NCI-H1694 treated with DMSO at 0.1 percent for 48 hours (cell line): Measurements from ENCODE around the gene ZNF774.
"Not testable (repeated sequence)": the region's sequence is repeated elsewhere in the genome, so short reads cannot be mapped to it uniquely, and the experiment has no call there.

Experiments used
- DNase-seq: peaks from one replicate; lab custom pipeline; 2025; lab: John Stamatoyannopoulos, UW

Gene ZNF774

DNA sequence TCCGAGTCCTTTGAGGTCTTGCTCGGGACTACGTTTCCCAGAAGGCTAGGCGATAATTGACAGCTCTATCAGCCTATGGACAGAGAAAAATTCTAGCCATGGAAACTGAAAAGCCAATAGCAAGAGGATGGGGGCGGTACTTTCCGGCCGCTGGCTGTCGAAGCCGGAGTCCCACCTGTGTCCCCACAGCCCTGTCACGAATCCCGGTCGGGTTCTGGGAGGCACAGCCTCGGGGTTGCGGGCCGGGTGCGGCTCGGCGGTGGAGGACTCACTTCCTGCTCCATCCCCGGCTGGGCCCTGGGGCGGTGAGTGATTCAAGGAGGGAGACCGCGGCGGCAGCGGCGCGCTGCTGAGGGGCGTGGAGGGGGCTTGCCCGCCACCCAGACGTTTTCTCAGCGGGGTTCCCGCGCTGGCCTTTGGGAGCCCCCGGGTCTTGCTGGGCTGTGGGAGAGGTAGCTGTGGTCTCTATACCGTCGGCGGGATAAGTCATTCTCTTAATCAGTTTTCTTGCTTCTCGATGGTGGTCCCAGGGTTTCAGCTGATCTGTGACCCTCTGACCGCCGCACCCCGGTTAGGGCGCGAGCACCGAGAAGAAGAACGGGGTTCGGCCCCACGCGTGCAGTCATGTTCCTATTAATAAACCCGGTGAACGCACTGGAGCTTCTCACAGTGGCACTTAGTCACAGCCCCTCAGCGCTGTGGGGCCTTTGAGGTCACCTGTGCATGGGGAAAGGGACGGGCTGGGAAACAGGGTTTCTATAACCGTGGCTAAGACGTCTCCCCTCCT, at the start of gene ZNF774:
Gene ZNF774 (plus strand): TSS at position 178 of the 787 bp plus-strand sequence. CDS start 2,377 bp downstream, outside the sequence.
- DNase-seq: peak; percentile 93

DNA sequence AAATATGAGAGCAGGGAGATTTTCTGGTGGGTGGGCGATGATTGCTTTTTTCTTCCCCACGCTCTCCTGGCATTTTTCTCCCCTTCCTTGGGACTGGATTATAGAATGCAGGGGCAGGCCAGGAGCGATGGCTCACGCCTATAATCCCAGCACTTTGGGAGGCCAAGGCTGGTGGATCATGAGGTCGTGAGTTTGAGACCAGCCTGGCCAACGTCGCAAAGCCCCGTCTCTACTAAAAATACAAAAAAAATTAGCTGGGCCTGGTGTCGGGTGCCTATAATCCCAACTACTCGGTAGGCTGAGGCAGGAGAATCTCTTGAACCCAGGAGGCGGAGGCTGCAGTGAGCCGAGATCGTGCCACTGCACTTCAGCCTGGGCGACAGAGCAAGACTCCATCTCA, 46.7 kb upstream of the ZNF774 start:
- not testable (repeated sequence) for DNase-seq

GRCh38 chr15:90305932-90306331, 46.2 kb upstream of the ZNF774 start:
- DNase-seq: no peak

DNA sequence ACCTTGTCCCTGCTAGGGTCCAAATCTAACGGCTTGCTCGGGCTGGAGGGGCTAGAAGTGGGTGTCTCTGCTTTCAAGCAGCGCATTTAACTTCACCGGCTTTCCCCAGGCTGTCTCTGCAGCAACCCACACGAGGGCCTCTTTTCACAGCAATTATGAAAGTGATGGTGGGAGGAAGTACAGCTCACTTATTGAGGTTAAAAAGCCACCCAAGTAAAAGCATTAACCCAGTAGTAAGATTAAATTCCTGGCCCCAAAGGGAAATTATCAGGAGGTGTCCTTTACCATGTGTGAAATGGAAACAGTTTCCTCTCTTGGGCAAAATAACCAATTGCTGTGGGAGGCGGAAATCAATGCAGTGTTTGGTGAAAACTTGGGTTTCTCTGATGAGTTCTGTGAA, 45.5 kb upstream of the ZNF774 start:
- DNase-seq: no peak

GRCh38 chr15:90307661-90308060, 44.4 kb upstream of the ZNF774 start:
- no peak for DNase-seq

- DNase-seq: no peak
Measured at GRCh38 chr15:90309020-90309419, 43.1 kb upstream of the ZNF774 start.

GRCh38 chr15:90315278-90315982, 36.7 kb upstream of the ZNF774 start:
- no peak for DNase-seq

DNA sequence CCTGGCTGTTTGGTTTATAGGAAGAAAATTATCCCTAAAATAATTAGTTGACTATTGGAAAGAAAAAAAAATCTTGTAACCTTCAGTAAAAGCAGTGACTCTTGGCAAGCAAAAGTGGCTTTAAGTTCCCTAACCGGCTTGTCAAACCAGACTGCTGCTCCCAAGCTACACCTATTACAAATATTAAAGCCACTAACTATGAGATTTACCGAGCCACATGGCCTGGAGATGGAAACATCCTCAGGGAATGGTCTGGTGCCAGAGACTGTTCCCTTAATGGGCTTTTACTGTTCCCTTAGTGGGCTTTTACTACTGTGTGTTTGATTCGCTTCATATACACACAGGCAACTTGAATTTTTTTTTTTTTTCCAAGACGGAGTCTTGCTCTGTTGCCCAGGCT, 35.9 kb upstream of the ZNF774 start:
- no peak for DNase-seq

DNA sequence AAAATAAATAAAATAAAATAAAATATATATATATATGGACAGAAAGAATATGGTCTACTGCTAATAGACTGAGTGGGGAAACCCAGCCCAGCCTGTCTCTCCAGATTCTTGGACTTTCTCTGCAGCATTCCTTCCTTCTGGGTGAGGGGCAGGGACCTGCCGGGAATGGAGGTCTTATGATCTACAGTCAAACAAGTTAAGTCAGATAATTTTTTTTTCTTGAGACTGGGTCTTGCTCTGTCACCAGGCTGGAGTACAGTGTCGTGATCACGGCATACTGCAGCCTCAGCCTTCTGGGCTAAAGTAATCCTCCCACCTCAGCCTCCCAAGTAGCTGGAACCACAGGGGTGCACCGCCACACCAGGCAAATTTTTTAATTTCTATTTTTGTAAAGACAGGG, 33.5 kb upstream of the ZNF774 start:
- no peak for DNase-seq

- DNase-seq: peak; percentile 83
Measured at GRCh38 chr15:90320062-90320884, 31.8 kb upstream of the ZNF774 start.

- DNase-seq: no peak
Measured at GRCh38 chr15:90320885-90321278, 31.2 kb upstream of the ZNF774 start.

DNA sequence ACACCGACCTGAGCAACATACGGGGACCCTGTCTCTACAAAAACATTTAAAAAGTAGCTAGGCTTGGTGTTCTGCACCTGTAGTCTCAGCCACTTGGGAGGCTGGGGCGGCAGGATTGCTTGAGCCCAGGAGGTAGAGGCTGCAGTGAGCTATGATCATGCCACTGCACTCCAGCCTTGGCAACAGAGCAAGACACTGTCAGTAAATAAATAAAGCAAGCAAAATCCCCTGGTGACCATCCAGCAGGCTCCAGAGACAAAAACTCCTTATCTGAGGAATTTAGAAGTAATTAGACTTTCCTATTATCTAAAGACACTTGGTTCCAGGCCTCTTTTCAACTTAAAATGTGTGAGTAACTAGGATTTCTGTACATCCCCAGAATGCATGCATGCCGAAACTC, 29.5 kb upstream of the ZNF774 start:
- DNase-seq: no peak

DNA sequence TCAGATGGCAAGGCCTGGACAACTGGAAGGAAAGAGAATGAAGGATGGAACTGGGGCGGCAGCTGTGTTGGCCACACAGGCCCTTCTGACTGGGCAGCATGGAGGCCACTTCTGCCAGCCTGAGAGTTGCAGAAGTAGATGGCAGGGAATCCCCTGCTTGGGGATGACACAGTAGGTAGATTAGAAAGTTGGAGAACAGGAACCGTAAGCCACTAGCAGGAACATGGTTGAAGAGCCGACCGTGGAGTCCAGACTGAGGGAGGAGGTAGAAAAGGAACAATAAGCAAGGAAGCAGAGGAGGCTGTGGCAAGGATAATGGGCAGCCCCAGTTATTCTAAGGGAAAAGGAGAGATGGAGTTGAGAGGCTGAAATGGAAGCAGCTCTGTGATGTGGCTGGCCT, 26.4 kb upstream of the ZNF774 start:
- DNase-seq: no peak

GRCh38 chr15:90326441-90326840, 25.6 kb upstream of the ZNF774 start:
- no peak for DNase-seq

- no peak for DNase-seq
Measured at GRCh38 chr15:90327311-90327710, 24.8 kb upstream of the ZNF774 start.

- DNase-seq: no peak
Measured at GRCh38 chr15:90334304-90334731, 17.8 kb upstream of the ZNF774 start.

GRCh38 chr15:90336705-90337141, 15.4 kb upstream of the ZNF774 start:
- DNase-seq: no peak

DNA sequence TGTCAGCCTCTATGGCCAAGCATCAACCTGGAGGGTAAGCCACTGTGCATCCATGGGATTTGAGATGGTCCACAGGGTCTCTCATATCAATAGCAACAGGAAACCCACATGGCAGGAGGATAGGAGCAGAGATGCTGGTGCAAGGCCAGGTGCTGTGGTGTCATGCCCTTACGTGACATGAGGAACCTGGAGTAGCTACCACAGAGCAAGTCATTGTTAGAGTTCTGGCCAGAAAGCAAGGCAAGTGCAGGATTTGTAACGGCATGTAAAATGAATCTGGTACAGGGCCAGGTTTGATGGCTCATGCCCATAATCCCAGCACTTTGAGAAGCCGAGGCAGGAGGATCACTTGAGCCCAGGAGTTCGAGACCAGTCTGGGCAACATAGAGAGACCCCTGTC, 14.8 kb upstream of the ZNF774 start:
- no peak for DNase-seq

DNA sequence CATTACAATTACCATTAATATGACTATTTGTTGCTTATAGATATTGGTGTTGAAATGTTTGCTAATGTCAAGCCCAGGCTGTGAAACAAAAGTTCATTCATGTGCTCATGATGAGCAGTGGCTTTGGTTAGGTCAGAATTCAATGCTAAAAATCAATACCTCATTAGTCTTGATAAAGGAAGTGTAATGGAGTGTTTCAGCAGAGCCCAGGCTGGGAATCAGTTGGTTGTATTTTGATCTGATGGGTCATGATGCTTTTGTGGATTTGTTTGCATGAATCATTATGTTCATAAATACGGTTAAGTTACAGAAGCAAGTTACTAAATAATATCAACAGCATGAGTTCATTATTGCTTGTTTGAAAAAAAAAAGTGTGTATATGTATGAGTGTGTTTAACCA, 13.6 kb upstream of the ZNF774 start:
- no peak for DNase-seq

DNA sequence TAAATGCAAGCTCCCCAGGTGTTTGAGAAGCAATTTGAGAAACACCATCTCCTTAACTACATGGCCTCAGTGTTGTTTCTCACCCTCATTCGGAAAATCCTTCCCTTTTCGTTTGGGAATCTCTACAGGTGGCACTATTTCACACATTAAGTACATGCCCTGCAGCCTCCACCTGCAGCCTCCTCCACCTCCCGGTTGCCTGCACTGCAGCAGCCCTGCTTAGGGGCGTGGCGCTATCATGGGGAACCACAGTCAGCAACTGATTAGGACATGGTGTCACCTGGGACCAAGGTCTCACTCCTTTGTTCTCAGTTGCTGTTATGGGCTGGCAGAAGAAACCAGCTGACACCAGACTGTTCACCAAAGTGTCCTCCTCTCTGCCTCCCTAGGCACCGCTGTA, 11.7 kb upstream of the ZNF774 start:
- no peak for DNase-seq

DNA sequence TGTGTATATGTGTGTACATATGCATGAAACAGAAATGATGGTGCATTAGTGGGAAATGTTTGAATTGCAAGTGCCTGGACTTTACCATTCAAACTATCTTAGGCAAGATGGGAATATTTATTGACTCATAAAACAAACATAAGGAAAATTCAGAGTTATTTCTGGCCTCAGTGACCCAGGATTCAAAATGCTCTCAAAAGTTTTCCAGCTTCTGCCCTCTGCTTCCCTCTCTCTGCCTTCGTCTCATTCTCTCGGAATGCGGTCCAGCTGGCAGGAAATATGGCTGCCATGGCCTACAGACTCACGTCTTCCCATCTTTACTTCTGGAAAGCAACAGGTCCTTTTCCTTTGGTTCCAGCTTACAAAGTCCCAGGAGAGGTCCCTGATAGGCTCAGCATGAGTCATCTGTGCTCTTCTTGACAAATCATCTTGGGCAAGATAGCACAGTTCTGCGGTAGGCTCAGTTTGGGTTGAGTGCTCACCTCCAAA, 8.7 kb upstream of the ZNF774 start:
- DNase-seq: no peak

DNA sequence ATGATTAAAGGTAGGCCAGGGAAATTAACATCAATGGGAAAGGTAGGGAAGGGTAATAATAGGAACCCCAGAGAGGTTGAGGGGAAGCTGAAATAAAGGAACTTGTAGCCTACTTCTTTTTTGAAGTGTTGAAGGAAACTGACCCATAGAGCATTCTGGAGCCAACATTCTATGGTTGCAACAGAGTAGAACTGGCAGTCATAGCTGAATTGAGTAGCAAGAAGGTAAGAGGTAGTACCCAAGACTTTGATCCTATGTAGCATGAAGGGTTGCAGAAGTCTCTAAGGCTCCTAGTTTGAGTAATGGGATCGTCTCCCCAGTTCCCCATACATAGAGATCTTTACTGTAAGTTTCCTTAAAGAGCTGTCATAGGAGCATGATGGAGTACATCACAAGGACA, 7.4 kb upstream of the ZNF774 start:
- DNase-seq: no peak
